Superior temporal gyrus (tissue), 1 donor: ENCODE data around the gene SERPINE2.
A peak's percentile ranks its signal among the peaks of the same experiment; 100 is the strongest.

Experiments
- DNase-seq: peaks from one replicate; pipeline ENCODE4 v3.0.0-alpha.2; 2016; ENCODE audit errors: extremely low spot score

Gene SERPINE2

DNA sequence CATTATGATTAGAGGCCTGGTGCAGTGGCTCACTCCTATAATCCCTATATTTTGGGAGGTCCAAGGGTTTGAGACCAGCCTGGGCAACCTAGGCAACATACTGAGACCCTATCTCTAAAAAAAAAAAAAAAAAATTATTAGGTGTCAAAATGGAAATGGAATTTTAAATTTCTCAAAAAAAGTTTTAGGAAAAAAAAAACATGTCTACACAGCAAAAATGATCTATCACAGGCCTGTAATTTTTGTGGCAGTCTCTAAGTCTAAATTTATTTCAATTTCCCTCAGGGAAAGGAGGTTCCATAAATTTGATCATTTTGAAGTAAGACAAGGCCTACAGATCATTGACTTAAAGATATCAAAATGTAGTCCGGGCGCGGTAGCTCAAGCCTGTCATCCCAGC is 65.5 kb downstream of the SERPINE2 start:
- DNase-seq: no peak

DNA sequence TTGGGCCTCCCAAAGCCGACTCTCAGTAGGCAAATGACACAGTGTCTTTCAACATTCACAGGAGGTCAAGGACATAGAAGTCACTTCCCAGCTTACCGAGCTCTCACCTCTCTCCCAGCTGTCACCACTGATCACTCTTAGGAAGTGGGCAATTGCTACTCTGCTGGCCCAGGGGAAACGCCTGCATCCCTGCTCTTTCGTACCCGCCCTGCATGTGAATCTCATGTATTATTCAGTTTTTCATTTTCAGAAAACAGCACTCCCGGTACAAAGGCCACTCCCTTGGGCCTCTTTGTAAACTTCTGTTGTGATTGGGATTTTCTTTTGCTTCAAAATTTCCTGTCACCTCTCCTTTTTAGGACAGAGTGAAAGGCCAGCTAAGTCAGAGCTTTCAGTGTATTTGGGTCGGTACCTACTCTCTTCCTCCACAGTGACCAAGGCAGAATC is 66.4 kb downstream of the SERPINE2 start:
- DNase-seq: no peak

- no peak for DNase-seq
Measured at GRCh38 chr2:223971731-223972130, 67.4 kb downstream of the SERPINE2 start.

- peak; percentile 95 for DNase-seq
Measured at GRCh38 chr2:223970343-223971128, 68.5 kb downstream of the SERPINE2 start.

DNA sequence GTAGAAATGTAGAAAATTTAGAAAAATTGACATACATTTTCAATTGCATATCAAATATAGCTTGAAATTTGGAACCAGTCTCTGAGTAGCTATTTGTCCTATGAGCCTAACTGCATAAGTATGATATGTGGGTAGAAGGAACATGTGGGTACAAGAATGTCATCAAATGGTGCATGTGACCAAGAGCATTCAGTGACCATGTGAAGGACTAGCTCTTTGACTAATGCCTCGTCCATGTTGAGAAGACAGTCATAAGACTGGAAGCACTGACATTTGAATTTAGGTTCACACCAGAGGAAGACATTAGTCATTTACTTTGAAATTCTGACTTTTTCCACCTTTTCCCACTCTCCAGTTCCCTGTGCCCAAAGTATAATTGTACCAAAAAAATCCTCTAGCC is 69.2 kb downstream of the SERPINE2 start:
- DNase-seq: no peak

DNA sequence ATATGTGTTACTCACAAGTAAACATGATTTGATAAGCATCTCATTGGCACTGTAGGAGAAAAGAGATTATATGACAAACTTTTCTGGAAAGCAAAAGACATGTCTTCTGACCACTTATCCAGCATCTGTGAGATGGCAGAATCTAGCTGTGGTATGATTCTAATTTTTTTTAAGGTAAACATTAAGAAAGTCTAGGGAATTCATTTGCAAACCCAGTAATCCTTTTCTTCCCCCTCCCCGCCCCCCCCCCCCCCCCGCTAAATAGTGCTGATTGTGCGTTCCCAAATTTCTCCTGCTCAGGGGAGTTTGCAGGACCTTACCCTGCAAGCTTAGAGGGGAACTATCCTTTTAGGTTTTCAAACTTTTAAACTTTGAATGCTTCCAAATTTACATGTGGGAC is 69.8 kb downstream of the SERPINE2 start:
- DNase-seq: no peak

GRCh38 chr2:223967981-223968380 is 71.1 kb downstream of the SERPINE2 start:
- DNase-seq: peak; percentile 6

- peak; percentile 41 for DNase-seq
Measured at GRCh38 chr2:223959688-223960087, 79.4 kb downstream of the SERPINE2 start.

- DNase-seq: peak; percentile 99
Measured at GRCh38 chr2:223957092-223957851, 81.8 kb downstream of the SERPINE2 start, which contains the start of gene MRPL44. Gene MRPL44 (plus strand): TSS chr2:223957463. CDS start chr2:223957473, 10 bp downstream.

DNA sequence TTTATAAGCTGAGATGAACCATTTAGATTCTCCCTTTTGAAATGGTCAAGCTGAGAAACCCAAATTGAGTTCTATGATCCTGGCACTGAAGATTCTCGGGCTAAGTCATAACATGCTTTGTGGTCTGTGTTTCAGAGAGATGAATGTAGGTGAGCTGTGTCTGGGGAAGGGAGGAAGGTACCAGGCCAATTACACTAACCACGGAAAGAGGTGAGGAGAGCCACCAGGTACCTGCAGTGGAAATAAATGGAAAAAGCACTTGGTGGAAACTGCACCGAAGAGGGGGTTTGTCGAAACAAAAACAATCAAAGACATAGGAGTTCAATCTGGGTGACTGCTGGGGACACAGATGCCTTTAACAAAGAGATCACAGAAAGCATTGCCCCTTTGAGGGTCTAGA is 82.8 kb downstream of the SERPINE2 start:
- DNase-seq: no peak

- DNase-seq: no peak
Measured at GRCh38 chr2:223954401-223954800, 84.7 kb downstream of the SERPINE2 start.

DNA sequence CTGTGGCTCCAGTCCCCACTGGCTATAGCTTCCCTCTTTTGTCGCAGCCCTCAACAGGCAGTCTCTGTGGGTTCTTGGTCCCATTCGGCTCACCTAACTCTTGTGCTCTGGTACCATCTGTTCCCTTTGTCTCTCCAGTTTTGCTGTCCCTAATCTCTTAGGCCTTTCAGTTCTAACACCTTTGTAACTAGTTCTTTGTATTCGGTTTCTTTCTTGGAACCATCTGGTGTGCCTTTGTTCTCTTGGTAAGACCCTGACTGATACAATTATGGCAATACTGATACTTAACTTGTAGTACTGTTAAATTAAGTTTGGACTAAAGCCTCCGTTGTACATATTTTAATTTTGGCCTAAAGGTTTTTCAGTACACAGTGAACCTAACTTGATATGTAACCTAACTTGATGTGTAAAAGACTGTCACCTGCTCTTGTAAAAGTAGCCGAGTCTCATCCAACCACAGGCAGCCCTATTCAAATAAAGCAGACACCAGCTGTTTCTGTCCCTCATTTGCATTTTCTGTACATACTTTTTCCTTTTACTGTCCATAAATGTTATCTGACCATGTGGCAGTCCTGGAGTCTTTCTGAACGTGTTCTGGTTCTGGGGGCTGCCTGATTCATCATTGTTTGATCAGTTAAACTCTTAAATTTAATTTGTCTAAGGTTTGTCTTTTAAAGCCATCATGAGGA is 86.7 kb downstream of the SERPINE2 start:
- DNase-seq: no peak

DNA sequence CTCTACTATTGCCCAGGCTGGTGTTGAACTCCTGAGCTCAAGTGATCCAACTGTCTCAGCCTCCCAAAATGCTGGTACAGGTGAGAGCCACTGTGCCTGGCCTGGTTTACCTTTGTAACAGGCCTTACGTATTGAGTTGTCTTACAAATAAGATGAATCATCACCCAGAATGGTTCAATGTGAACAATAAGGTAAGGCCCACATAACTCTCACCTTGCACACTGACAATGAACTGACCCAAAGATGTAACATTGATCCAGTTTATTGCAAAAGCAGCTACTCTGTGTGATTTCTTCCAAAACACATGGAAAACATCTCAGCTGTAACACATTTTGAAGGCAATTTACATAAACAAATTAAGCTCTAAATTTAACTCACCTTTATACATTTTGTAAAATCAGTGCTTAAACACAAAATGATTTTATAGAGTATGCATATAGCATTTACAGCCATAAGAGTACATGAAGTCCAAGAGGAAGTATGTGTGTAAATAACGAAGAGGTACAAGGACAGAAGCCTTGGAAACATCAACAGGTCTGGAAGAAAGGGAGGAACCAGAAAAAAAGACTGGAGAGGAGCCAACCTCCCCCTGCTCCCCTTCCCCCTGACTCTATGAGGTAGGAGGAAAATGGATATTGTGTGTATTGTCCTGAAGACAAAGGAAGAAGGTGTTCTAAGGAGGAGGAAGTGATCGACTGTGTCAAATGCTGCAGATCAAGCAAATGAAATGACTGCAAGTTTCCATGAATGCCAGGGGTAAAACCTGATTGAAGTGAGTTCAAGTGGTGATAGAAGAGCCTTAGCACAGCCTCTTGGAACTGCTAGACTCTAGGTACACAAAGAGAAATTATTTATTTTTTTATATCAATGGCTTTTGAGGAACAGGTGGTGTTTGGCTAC is 88.4 kb downstream of the SERPINE2 start:
- no peak for DNase-seq

DNA sequence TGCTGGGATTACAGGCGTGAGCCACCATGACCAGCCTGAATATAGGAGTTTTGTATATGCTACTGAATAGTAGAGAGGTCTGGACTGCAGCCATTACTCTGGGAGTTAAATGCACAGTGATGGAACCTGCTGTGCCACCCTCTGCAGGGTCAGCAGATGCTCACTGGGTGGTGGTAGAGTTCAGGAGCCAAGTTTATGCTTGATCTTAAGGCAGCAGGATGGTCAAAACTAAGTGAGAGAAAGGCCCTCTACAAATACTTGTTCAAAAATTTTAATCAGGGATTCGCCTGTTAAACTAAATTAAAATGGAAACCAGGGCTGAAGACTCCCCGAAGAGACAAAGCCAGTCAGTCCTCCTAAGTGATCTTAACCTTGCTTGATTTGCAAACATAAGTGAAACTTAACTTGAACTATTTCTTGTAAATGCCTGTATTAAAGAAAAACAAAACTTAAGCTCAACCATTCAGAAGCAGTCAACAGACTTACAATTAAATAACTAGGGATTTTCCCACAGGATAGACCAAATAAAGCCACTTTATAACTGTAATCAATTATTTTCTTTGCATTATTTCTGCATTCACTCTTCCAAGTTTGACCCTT is 89.7 kb downstream of the SERPINE2 start:
- no peak for DNase-seq

DNA sequence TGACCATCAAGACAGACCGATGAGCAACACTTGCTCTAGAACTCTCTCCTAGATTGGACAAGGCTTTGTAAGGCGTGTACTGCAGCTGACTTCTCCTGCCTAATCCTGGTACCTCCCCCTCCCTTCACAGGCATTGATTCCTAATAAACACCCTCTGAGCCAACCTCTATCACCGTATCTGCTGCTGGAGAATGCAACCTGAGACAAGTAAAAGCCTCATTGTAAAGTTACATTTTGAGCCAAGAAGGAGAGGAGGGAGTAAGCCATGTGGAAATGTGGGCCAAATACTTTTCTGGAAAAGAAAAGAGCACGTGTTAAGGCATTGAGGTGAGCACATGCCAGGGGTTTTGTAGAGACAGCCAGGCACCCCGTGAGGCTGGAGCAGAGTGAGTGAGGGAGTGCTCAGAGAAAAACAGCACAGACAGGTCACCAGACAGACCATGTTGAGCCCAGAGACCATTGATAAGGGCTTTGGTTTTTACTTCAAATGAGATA is 91.3 kb downstream of the SERPINE2 start:
- no peak for DNase-seq

DNA sequence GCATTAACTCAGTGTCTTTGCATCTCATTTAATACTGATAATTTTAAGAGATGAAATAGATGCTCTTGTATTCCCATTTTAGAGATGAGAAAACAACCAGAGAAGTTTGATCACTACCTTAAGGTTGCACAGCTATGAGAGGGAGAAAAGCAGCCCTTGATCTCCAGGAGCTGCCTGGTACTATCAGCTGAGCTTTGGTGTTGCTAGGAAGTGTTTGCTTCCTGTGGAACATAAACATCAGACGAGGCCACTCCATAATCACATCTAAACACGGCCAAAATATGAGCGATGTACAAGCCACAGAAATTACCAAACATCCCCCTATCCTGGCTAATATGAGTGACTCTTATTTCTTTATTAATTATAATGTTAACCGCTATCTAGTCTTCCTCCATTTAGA is 93.3 kb downstream of the SERPINE2 start:
- no peak for DNase-seq

DNA sequence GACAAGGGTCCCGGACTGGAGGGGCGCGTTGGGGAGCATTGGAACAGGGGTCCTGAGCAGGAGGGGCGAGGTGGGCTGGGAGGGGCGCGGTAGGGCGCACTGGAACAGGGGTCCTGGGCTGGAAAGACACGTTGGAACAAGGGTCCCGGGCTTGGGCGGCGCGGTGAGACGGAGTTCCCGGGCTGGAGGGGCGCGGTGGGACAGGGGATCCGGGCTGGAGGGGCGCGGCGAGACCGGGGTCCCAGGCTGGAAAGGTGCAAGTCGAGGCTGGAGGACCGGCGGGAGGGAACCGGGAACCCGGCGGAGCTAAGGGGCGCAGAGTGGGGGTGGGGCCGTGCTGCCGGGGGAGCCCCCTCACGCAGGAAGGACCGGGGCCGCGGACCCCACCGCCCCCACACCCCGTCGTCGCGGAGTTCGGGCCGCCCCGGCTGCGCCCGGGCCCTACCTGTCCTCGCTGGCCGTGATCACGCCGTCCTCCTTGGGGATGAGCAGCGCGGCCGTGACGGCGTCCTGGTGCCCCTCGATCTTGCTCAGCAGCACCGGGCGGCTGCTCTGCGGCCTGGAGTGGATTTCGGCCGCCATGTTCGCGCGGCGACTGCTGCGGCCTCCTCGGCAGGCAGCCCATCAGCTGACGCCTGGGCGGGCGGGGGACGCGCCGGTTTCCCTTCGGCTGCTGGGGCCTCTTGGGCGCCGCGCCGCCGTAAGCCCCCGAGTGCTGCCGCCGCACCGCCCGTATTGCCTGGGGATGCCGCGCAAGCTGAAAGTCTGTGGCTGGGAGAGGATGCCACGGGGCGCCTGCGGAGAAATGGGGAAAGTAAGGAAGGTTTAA is 94.2 kb downstream of the SERPINE2 start, which contains the start of gene WDFY1:
Gene WDFY1 (minus strand): TSS at position 633 of the 829 bp plus-strand sequence. CDS start 51 bp downstream, at position 582.
- peak; percentile 91 for DNase-seq

GRCh38 chr2:223944166-223944702 is 94.9 kb downstream of the SERPINE2 start:
- DNase-seq: peak; percentile 27

GRCh38 chr2:223943561-223944008 is 95.5 kb downstream of the SERPINE2 start:
- DNase-seq: peak; percentile 51
